CD4-positive, alpha-beta T cell treated with Interleukin-15 for 1 hour (primary cell): ENCODE data around the gene PTPRE.
A peak's percentile ranks its signal among the peaks of the same experiment; 100 is the strongest.
"Not testable (repeated sequence)": the region's sequence is repeated elsewhere in the genome, so short reads cannot be mapped to it uniquely, and the experiment has no call there.

Experiments
- DNase-seq: peaks from one replicate; pipeline ENCODE4 v3.0.0-alpha.2; 2020

The PTPRE gene

DNA sequence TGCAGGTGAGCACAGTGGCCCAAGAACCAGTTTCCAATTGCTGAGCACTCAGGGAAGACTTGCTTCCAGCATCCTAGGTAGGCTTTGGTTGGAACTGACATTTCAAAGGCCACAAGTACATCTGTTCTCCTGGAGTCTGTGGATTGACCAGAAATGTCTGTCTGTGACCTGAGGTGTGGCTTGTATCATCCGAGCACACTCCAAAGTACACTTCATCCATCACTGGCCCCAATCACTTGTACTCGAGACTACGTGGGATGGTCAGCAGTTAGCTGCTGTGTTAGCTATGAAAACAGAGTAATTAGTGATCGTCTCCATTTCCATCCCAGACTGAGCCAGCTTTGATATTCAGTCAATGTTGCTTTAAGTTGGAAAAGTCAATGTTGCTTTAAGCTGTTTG is 174.3 kb downstream of the PTPRE start:
- DNase-seq: no peak

DNA sequence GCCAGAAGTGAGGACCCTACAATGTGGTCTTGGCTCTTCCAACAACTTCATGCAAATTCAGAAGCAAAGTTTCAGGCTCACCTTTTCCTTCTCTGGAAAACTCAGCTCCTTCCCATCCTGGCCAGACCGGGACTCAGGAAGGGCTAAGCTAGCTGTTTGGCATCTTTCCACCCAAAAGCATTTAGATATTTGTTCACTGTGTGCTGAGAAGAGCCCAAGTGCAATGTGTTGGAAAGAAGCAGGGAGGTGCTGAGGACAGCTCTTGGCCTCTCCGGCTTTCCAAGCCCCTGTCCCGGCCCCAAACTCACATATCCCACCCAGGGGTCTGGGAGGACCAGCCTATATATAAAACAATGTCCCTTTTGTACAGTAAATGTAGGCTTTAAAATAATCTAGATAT is 174.8 kb downstream of the PTPRE start:
- DNase-seq: no peak

DNA sequence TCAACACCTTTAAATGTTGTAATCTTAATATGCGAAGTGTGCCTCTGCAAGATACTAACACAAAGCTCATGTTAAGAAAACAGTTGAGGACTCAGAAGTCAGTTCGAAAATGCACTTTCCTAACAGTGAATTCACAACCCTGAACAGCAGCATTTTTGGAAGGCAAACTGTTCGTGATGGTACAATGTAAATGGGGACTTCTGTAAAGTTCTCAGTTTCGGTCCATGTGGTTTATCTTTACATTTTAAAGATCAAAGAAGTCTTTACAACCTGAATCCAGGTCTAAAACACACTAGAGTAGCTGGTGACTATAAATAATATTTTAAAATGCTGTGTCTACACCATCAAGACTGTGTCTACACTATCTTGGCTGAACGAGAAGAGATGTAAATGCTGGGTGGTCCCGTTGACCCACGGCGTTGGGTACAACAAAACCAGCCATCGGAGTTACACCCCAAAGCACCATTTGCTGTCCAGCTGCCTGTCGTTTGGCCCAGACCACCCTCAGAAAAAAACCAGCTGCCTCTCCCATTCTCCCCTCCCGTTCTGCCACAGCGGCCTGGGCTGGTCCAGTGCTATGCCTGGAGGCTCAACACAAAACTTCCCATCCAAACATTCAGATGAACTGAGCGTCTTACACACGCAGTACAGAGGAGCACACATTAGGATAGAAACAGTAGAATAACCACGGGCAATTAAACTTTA is 176.4 kb downstream of the PTPRE start:
- DNase-seq: no peak

DNA sequence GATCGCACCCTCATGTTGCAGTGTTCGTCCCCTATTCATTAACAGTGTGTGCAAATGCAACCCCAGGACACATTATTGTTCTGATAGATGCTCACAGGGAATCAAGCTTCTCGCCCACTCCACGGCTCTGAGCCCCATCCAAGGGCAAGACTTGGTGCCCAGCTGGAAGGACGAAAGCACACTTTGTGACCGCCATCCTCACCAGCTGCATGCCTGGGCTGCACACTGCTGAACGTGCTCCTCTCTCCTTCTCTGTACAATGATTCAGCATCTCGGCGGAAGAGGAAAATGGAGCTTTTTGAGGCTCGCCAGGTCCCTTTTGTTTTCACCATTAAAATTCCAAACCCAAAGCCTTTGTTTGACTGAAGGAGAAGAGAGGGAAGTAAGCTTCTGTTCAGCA is 177.5 kb downstream of the PTPRE start:
- no peak for DNase-seq

DNA sequence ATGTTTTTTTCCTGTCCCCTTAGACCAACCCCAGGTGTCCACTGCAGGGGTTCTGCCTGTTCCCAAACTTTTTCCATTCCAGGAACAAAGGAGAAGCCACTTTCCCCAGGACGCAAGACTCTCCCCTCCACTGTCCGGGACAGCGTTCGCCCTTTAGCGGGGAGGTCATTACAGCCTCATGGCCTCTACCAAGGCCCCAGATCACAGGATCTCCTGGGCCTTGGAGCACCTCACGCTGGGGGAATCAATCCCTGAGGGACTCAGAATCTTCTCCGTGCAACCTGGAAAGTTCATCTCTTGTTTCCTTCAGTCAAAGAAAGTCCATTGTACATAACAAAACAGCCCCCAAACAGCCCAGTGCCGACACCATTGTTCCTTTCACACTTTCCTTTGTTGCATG is 178.1 kb downstream of the PTPRE start:
- no peak for DNase-seq

DNA sequence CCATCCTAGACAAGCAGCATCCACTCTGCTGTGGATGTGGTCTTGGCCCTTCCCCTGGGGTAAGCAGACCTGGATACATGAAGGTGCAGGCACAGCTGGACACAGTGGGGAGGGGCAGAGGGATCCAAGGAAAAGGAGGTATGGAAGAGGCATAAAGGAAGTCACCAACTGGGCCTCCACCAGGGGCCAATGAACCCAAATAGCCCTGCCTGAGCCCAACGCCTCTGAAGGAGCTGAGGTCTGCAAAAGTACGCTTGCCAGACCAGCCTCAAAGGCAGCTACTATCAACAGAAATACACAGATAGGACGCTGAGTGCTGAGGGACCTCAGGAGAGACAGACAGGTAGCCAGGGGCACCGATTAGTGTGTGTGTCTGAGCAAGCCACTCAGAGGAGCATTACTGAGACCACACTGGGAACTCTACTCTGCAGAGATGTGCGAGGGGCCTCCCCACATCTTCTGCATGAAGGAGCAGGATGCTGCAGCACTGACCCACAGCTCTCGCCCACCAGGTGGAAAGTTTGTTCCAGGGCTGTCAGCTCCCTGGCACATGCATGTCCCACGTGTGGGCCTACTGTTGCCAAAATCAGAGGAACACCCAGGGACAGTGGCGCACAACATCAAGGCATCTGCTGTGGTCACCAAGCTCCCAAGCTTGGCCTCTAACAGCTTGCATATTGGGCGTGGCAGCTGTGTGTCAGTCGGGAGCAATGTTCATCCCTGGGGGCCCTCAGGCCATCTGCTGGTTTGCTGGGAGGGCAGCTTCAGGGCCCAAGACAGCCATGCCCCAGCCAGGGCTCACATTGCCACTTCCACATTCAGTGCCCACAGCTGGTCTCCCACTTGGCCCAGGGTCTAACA is 179.3 kb downstream of the PTPRE start:
- DNase-seq: no peak

DNA sequence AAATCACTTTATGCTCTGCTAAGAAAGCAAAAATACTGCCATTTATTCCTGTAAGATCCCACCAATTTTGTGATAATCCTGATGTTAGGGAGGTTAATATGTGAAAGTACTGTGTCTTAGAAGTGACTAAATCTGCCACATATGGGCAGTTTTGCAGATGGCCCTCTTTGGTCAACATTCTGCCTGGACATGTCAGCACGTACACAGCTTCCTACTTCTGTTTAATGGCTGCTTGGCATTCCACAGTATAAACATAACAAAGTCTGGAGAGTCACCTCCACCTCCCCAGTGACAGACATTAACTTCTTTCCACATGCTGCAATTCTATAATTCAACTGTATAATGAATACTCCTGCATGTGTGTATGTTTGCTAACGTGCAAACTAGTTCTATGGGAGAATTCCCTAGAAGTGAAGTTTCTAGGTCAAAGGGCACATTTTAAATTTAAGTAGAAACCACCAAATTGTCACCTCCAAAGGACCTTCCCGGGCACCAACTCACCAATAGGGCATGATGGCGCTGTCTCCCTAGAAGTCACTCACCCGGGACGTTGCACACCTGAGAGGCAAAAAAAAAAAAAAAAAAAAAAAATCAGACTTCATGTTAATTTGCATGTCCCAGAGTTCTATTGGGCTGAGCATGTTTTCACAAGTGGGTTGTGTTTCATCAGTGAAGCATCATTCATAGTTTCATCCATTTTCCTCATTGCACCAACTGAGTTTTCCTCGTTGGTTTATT is 180.4 kb downstream of the PTPRE start:
- DNase-seq: no peak

DNA sequence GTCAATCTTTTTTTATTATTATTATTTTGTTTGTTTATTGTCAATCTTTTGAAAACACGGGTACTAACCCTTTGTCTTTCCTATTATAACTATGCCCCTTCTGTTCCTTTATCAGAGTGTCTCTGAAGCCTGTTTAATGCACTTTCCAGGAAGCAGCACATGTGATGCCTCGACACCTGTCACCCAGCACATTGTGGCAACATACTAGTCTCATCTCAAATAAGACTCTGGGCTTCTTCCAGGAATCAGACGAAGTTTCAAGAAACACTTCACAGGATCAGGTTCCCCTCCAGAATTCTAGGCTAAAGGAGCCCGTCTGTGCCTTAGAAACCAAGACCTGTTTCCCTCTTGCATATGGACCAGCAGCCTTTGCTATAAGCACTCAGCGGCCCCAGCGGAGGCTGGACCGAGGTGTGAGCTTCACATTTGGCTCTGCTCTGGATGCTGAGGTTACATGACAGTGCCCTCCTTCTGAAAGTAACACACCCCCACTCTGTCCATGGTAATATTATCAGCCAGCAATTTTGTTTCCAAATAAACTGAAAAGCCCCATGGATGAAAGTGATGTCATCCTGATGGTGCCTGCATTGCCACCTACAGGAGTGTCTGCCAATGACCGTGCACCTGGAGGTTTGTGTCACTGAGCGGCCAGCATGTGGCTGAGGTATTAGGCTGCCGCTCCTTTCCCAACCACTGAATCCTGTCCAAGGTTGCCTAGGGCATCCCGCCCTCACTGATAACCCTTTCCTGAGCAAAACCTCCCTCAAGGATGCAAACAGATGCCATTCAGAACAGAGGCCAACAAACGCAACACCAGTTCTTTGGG is 181.2 kb downstream of the PTPRE start:
- DNase-seq: no peak

DNA sequence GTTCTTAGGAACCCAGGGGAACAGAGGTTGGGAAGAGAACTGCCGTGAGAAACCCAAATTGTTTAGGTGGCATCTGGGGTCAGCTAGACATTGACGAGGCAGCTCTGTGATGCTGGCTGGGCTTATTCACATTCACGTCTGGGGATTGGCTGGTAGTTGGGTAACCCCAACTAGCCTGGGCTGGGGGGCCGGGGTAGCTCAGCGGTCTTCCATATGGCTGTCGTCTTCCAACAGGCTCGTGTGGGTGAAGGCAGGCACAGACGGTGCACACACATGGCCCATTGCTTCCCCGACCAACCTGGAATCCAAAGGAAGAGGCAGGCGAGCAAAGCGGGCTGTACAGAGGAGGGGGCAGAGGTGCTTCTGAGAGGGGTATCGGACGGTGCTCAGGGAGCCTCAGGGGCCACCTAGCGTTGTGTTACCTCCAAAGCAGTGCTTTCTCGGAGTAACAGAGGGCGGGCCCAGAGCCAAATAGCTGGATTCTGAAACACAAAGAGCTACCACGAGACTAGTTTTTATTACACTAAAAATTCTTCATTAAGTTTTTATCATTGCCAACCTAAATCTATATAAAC is 184.8 kb downstream of the PTPRE start:
- DNase-seq: no peak

DNA sequence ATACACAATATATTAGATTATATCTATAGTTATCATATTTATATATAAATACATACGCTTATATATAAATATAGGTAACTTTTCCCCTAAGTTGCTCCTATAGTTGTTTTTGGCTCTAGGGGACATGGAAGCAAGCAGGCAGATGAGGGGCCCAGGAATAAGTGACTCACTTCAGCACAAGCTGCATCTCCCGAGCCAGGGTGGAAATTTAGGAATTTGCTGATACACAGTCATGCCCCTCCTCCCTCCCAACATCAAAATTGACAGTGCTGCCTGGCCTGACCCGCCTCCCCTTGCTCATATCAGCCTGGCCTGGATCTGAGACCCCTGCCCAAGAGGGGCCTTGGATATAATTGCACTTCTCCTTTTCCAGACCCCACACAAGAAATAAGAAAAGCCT is 185.6 kb downstream of the PTPRE start:
- DNase-seq: no peak

DNA sequence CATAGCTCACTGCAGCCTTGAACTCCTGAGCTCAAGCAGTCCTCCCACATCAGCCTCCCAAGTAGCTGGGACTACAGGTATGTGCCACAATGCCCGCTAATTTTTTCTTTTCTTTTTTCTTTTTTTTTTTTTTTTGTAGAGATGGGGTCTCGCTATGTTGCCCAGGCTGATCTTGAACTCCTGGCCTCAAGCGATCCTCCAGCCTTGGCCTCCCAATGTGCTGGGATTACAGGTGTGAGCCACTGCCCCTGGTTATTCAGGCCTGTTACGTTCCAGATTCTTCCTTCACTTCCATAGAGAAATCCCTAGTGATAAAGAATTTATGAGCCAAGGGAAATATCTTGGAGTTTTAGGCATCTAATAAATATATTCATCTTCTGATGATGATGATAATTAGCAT is 187.7 kb downstream of the PTPRE start:
- DNase-seq: not testable (repeated sequence)

DNA sequence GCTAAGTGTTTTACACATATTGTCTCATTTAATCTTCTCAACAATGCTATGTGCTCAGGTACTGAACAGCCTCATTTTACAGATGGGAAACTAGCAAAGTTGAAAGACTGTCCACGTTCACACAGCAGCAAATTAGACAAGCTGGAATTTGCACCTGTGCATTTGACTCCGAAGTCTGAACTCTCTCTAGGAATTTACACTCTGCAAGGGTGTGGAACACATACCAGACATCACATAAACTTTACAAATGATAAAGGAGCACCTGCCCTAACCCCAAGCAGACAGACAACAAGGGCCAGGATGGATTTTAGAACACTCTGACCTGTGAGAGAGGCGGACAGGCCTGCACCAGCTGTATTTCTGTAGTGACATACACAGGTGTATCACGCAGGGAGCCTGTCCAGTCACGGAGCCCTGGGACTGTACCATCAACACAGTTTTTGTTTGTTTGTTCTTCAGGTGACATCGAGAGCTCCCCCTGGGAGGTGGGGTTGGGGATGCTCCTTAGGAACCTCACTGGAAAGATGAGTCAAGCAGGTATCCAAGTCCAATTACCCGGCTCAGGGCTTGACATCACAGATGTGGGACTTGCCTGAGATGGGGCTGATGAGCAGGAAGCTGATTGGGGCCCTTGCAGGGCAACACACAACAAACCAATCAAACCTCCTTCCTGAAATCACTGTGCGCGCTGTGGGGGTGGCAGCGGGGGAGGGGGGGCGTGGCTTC is 188.3 kb downstream of the PTPRE start:
- peak; percentile 60 for DNase-seq

DNA sequence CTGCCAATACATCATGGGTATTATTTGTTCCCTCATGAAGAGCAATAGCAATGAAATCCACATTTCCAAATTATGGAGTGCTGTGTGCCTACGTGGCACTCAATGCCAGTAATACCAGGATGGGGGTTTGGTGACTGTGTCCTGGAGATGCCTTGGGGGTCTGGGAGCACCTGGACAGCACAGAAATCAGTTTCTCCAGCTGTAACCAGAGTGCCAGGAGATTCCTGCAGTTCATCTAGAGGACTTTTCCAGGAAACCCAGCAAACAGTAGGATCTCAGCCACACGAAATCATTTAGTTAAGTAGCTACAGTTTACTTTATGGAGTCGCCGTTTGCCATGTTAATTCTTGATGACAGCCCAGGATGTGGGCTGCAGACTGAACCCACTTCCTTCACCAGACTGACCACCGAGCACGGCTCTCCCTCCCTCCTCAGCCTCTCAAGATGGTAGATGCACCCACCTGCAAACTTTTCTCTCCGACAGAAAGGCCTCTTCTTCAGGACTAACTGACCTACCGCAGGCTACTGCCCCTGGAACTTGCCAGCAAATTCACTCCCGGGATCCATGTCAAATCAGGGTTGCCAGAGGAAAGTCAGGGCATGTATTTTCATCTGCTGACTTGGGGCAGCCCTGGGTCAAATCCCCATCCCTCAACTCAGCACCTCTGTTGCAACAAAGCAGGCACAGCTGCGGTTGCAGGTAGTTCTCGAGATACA is 189.0 kb downstream of the PTPRE start:
- DNase-seq: no peak

DNA sequence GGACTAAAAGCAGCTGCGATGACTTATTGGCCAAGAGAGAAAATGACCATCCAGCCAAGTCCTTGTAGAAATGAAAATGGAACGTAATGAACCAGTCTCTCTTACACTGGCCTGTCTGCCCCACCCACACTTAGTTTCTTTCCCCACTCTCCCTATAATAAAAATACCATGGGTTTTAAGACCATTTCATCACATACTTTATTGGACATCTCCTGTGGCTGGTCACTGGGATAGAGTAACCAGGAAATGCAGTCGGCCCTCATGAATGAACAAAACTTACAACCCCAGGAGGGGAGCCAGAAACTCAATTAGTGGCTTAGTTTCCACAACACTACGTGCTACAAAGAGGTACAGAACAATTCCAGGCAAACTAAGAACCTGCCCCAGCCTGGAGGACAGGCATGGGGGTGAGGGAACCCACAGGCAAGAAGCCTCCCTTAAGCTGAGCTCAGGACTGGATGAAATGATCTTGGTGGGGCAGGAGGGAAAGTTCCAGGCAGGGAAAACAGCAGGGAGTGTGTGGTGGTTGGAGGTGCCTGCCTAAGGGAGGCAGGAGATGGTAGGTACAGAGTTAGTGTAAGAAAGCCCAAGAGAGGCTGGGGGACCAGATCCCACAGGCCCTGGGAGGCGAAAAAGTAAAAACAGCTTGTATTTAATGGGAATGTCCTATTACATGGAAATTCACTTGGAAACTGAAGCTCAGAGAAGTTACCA is 189.7 kb downstream of the PTPRE start:
- no peak for DNase-seq

DNA sequence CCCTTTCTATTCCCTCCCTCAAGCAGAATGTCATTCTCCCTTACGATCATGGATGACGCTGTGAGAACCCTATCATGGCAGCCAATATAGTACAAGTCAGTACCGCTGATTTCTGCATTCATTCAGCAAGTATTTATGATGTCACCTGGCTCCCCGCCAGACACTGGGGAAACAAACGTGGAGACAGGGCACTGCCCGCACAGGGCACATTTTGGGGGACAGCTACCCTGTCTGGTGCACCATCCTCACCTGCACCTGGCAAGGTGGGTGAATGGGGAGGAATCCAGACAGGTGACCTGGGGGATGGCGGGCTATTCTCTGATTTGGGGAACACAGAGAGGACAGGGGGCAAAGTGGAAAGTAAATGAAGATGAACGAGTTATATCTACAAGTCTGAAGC is 190.9 kb downstream of the PTPRE start:
- no peak for DNase-seq

DNA sequence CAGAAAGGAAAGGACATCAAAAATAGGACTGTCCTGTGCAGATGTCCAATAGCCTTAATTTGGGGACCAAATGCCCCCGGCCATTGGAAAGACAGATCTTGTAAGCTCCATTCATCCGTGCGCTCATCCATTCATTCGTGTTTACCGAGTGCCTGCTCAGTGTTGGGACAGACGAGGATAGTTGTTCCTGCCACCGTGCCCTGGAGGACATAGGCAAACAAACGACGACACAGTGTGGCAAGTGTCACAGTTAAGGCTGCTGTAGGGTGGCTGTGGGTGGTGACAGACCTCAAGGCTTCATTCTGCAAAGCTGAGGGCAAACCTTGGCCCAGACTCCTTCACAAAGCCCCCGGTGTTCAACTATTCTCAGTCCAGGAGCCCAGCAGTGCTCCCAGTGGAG is 191.7 kb downstream of the PTPRE start:
- no peak for DNase-seq

DNA sequence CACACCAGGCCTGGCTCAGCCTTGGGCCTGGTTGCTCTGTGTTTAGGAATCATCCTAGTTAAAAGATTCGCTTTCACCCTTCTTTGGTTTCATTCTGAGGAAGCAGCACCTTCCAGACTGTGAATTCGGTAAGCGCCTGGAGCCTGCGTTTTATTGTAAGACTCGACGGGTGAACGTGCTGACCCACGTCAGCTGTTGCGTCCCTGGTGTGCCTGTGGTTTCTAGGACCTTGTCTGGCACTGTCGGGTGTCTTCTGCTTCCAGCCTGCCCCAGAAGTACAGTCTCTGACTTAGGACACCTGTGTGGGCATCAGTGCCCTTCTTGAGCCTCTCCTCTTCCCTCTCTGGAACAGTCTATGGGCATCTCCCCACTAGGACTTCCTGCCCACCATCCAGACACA is 193.0 kb downstream of the PTPRE start:
- no peak for DNase-seq

DNA sequence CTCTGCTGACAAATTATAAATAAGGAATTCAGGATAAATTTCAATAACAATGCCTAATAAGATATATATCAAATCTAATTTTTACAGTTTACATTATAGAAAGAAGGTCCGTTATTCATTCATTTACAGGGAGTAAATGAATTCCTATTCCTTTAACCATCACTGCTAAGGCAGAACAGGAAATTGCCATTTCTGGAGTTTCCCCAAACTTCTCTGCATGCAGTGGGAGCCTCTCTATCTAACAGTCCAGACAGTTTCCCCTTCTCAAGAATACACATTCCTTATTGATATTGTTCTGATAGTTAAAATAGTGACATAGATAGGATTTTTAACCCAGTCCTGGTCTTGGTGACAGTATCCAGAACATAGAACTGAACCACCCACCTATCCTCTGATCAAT is 195.0 kb downstream of the PTPRE start:
- no peak for DNase-seq

DNA sequence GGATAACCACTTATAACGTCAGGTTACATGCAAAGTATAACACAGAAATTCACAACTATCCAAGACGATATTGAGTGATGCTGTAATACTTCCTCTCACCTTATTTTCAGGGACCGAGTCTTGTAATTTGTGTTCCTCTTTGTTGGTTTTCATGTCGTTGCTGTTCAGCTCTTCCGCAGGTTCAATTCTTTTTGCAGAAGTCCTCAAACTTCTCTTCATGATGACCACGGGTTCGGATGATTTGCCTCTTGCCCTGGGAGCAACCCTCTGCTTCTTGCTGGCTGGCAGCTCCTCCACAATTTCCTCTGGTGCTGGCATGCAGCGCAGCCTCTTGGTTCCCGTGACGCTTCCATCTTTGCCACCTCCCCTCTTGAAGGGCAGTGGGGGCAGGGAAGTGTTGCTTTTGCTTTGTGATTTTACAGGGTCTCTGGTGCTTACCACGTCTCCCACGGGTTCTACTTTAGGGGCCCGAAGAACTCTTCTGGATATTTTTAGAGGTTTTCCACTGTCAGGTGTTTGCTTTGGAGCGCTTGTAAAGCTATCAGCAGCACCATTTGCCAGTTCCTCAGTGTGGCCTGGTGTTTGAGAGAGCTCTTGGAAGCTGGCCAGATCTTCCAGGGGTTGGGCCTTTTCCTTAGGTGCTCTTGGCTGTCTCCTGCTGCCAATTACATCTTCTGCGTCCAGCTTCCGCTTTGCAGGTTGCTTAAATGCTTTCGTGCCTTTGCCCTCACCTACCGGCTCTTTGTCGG is 195.8 kb downstream of the PTPRE start:
- DNase-seq: no peak
